Gastroesophageal sphincter (tissue), 3 donors: ENCODE data around the gene NEK4.

ENCODE experiments used
- CTCF ChIP-seq, 4 experiments: fragments of 200-600 bp in 2 of 4; fragments of 450-650 bp in 2 of 4; sonication (generic) in 1 of 4; IDR thresholded peaks; one replicate each; pipeline ENCODE4 v1.5.1; 2017 to 2019; ENCODE audit warnings: antibody characterized with exemption in 4 of 4, mild to moderate bottlenecking in 2 of 4, moderate library complexity in 2 of 4
- EP300 ChIP-seq: sonication (generic); formaldehyde crosslinking; IDR thresholded peaks from one replicate; pipeline ENCODE4 v1.6.1; 2017; ENCODE audit warnings: antibody characterized with exemption, mild to moderate bottlenecking

GRCh38 chr3:52817860-52818259, 47.1 kb upstream of the NEK4 start:
- TF ChIP-seq EP300 (no peak), CTCF (IDR thresholded peaks at IDR 0.05) (no peak)
